DOHH2 (cell line): ENCODE data around the gene PRDM16.

Experiments used
- EZH2phosphoT487 ChIP-seq: fragments of 200-600 bp; sonication (generic); IDR thresholded peaks from 2 replicates; pipeline ENCODE4 v1.6.1; 2017; ENCODE audit warnings: borderline replicate concordance, mild to moderate bottlenecking, antibody characterized with exemption, low read length, moderate library complexity, mixed read lengths
- TF ChIP-seq, protein P1 (sequence below): fragments of 200-600 bp; sonication (generic); IDR thresholded peaks from one replicate; pipeline ENCODE4 v1.5.1; 2014; ENCODE audit warnings: antibody characterized with exemption, mild to moderate bottlenecking, low read depth, low read length; ENCODE audit not compliant: poor library complexity, severe bottlenecking

DNA sequence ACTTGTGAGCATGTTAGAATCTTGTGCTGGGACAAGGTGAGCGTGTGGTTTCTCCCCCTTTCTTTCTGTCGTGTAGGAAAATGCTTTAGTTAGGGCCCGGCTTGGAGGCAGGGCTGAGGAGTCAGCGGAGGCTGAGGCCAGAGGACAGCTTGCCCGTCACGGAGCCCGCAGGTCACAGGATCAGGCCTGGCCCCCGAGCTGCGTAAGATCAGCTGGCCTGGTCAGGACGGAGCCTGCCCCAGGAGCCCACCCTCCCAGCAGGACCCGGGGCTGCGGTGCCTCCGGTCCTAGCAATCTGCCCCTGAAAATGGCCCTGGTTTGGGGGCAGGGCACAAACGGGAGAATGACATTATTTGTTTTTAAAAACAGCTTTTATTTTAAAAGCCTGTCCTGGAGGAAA lies 52.0 kb downstream of the PRDM16 start:
- TF ChIP-seq, protein P1, sequence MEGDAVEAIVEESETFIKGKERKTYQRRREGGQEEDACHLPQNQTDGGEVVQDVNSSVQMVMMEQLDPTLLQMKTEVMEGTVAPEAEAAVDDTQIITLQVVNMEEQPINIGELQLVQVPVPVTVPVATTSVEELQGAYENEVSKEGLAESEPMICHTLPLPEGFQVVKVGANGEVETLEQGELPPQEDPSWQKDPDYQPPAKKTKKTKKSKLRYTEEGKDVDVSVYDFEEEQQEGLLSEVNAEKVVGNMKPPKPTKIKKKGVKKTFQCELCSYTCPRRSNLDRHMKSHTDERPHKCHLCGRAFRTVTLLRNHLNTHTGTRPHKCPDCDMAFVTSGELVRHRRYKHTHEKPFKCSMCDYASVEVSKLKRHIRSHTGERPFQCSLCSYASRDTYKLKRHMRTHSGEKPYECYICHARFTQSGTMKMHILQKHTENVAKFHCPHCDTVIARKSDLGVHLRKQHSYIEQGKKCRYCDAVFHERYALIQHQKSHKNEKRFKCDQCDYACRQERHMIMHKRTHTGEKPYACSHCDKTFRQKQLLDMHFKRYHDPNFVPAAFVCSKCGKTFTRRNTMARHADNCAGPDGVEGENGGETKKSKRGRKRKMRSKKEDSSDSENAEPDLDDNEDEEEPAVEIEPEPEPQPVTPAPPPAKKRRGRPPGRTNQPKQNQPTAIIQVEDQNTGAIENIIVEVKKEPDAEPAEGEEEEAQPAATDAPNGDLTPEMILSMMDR = no peak
- no peak for TF ChIP-seq EZH2phosphoT487
